WTC11 (cell line): Measurements from ENCODE around the gene EPHB3. TPM values are rescaled to one million over a fixed set of nuclear protein-coding genes. Genes with fewer than 3 reads are reported as not detected.

Experiments used
- ATAC-seq: fragments of 200-7000 bp; cut with Tn5 transposase; 2 replicates; pipeline ENCODE4 v1.10.0; 2021; ENCODE audit warnings: mild to moderate bottlenecking, moderate library complexity
- CTCF ChIA-PET: fragments of 300-600 bp; sonication (Branson Sonifier 250); formaldehyde crosslinking; loops from one replicate; lab custom pipeline; 2021; ENCODE audit warnings: antibody characterized with exemption; lab: Charles Lee
- POLR2A ChIA-PET: fragments of 350-600 bp; sonication (Branson Sonifier 250); formaldehyde crosslinking; loops from one replicate; lab custom pipeline; 2021; ENCODE audit warnings: antibody characterized with exemption; lab: Charles Lee
- DNase-seq: peaks from one replicate; pipeline ENCODE4 v3.0.0; 2021; ENCODE audit warnings: low spot score
- H3K27ac Mint-ChIP-seq: 2 replicates; pipeline ENCODE4 v1.8.0; 2021; ENCODE audit warnings: mixed read lengths
- H3K27me3 Mint-ChIP-seq: 2 replicates; pipeline ENCODE4 v1.8.0; 2021; ENCODE audit warnings: low read depth, mild to moderate bottlenecking, moderate library complexity, mixed read lengths
- H3K36me3 Mint-ChIP-seq: 2 replicates; pipeline ENCODE4 v1.8.0; 2021; ENCODE audit warnings: mixed read lengths
- H3K4me1 Mint-ChIP-seq: 2 replicates; pipeline ENCODE4 v1.8.0; 2022; ENCODE audit warnings: mixed read lengths
- H3K4me3 Mint-ChIP-seq: 2 replicates; pipeline ENCODE4 v1.8.0; 2021; ENCODE audit warnings: mild to moderate bottlenecking, moderate library complexity, mixed read lengths
- H3K9me3 Mint-ChIP-seq: 2 replicates; pipeline ENCODE4 v1.8.0; 2021; ENCODE audit warnings: mixed read lengths
- FOXP1 ChIP-seq: sonication (generic); formaldehyde crosslinking; IDR thresholded peaks from 2 replicates; pipeline ENCODE4 v1.8.0; 2022; ENCODE audit warnings: missing genetic modification reagents, mild to moderate bottlenecking, moderate library complexity, borderline replicate concordance
- IRF2 ChIP-seq: sonication (generic); formaldehyde crosslinking; IDR thresholded peaks from 2 replicates; pipeline ENCODE4 v1.8.0; 2022; ENCODE audit warnings: low read depth, missing genetic modification reagents, borderline replicate concordance
- KAT7 ChIP-seq: sonication (generic); formaldehyde crosslinking; IDR thresholded peaks from 2 replicates; pipeline ENCODE4 v1.8.1; 2023; ENCODE audit warnings: missing genetic modification reagents, mild to moderate bottlenecking, borderline replicate concordance
- SMAD3 ChIP-seq: sonication (generic); formaldehyde crosslinking; IDR thresholded peaks from 2 replicates; pipeline ENCODE4 v1.8.0; 2022; ENCODE audit warnings: missing genetic modification reagents, mild to moderate bottlenecking, borderline replicate concordance
- ZNF219 ChIP-seq: sonication (generic); formaldehyde crosslinking; IDR thresholded peaks from 2 replicates; pipeline ENCODE4 v1.8.0; 2023; ENCODE audit warnings: missing genetic modification reagents, mild to moderate bottlenecking, borderline replicate concordance
- total RNA-seq: library from RNA; stranded (reverse); gene quantifications from 3 replicates; pipeline ENCODE4 v1.2.3, GENCODE V29; 2021
- TF ChIP-seq, protein P1 (sequence below): fragments of 250-450 bp; sonication (Bioruptor Pico); IDR thresholded peaks from 2 replicates; pipeline ENCODE4 v1.9.0; 2021; ENCODE audit warnings: mild to moderate bottlenecking
- TF ChIP-seq, protein P2 (sequence below): sonication (generic); formaldehyde crosslinking; IDR thresholded peaks from 2 replicates; pipeline ENCODE4 v1.8.0; 2023; ENCODE audit warnings: missing genetic modification reagents
- TF ChIP-seq, protein P3 (sequence below): sonication (generic); formaldehyde crosslinking; IDR thresholded peaks from 2 replicates; pipeline ENCODE4 v1.8.0; 2023; ENCODE audit warnings: missing genetic modification reagents, mild to moderate bottlenecking, borderline replicate concordance
- TF ChIP-seq, protein P4 (sequence below): fragments of 250-450 bp; sonication (Bioruptor Pico); IDR thresholded peaks from 2 replicates; pipeline ENCODE4 v1.9.0; 2021; ENCODE audit warnings: mild to moderate bottlenecking
- TF ChIP-seq, protein P5 (sequence below): sonication (generic); formaldehyde crosslinking; IDR thresholded peaks from 2 replicates; pipeline ENCODE4 v1.8.1; 2022; ENCODE audit warnings: mild to moderate bottlenecking, moderate library complexity, missing genetic modification reagents

The EPHB3 gene
- total RNA-seq, 1 experiment from 2014 or later: 11.4 TPM

DNA sequence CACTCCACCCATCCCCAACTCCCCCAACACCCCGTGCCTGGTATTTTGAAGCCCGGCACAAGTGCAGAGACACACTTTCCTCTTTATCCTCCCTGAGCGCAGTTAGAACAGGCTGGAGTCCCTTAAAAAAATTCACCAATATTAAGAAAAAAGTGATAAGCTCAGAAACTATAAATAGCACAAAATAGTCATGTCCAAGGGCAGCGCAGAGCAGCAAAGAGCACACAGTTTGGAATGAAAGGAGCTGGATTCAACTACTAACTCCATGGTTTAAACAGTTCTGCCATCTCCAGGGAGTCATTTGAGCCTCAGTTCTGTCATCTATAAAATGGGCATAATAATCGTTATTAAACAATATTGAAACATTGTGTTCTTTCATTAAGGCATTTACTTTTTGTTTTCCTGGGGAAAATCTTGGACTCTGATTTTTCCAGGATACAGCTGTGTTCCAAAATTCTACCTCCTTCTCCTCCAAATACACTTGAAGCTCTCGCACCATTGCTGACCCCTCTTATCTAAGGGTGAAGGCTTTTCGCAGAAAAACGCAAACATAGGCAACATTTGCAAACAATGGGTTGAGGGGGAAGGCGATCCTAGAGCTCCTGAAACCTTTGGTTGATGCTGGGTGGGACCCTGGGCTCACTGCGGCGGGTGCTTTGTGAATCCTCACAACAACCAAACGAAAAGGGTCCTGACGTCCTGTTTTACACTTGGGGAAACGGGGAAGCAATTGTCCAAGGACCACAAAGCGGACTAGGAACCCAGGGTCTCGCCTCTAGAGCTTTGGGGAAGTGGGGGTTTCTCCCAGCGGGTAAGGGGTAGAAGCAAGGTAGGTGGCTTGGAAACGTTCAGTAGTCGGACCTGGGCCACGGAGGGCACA is 41.8 kb downstream of the EPHB3 start (continued):
- TF ChIP-seq, protein P1, sequence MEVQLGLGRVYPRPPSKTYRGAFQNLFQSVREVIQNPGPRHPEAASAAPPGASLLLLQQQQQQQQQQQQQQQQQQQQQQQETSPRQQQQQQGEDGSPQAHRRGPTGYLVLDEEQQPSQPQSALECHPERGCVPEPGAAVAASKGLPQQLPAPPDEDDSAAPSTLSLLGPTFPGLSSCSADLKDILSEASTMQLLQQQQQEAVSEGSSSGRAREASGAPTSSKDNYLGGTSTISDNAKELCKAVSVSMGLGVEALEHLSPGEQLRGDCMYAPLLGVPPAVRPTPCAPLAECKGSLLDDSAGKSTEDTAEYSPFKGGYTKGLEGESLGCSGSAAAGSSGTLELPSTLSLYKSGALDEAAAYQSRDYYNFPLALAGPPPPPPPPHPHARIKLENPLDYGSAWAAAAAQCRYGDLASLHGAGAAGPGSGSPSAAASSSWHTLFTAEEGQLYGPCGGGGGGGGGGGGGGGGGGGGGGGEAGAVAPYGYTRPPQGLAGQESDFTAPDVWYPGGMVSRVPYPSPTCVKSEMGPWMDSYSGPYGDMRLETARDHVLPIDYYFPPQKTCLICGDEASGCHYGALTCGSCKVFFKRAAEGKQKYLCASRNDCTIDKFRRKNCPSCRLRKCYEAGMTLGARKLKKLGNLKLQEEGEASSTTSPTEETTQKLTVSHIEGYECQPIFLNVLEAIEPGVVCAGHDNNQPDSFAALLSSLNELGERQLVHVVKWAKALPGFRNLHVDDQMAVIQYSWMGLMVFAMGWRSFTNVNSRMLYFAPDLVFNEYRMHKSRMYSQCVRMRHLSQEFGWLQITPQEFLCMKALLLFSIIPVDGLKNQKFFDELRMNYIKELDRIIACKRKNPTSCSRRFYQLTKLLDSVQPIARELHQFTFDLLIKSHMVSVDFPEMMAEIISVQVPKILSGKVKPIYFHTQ: no peak
- no peak for TF ChIP-seq IRF2 (CRISPR knock-in tag)
- TF ChIP-seq ZNF219 (CRISPR knock-in tag): no peak
- TF ChIP-seq KAT7 (CRISPR knock-in tag): no peak
- TF ChIP-seq, protein P2, sequence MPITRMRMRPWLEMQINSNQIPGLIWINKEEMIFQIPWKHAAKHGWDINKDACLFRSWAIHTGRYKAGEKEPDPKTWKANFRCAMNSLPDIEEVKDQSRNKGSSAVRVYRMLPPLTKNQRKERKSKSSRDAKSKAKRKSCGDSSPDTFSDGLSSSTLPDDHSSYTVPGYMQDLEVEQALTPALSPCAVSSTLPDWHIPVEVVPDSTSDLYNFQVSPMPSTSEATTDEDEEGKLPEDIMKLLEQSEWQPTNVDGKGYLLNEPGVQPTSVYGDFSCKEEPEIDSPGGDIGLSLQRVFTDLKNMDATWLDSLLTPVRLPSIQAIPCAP (CRISPR knock-in tag): no peak
- TF ChIP-seq, protein P3, sequence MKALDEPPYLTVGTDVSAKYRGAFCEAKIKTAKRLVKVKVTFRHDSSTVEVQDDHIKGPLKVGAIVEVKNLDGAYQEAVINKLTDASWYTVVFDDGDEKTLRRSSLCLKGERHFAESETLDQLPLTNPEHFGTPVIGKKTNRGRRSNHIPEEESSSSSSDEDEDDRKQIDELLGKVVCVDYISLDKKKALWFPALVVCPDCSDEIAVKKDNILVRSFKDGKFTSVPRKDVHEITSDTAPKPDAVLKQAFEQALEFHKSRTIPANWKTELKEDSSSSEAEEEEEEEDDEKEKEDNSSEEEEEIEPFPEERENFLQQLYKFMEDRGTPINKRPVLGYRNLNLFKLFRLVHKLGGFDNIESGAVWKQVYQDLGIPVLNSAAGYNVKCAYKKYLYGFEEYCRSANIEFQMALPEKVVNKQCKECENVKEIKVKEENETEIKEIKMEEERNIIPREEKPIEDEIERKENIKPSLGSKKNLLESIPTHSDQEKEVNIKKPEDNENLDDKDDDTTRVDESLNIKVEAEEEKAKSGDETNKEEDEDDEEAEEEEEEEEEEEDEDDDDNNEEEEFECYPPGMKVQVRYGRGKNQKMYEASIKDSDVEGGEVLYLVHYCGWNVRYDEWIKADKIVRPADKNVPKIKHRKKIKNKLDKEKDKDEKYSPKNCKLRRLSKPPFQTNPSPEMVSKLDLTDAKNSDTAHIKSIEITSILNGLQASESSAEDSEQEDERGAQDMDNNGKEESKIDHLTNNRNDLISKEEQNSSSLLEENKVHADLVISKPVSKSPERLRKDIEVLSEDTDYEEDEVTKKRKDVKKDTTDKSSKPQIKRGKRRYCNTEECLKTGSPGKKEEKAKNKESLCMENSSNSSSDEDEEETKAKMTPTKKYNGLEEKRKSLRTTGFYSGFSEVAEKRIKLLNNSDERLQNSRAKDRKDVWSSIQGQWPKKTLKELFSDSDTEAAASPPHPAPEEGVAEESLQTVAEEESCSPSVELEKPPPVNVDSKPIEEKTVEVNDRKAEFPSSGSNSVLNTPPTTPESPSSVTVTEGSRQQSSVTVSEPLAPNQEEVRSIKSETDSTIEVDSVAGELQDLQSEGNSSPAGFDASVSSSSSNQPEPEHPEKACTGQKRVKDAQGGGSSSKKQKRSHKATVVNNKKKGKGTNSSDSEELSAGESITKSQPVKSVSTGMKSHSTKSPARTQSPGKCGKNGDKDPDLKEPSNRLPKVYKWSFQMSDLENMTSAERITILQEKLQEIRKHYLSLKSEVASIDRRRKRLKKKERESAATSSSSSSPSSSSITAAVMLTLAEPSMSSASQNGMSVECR (CRISPR knock-in tag): no peak
- TF ChIP-seq, protein P4, sequence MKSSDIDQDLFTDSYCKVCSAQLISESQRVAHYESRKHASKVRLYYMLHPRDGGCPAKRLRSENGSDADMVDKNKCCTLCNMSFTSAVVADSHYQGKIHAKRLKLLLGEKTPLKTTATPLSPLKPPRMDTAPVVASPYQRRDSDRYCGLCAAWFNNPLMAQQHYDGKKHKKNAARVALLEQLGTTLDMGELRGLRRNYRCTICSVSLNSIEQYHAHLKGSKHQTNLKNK: no peak

DNA sequence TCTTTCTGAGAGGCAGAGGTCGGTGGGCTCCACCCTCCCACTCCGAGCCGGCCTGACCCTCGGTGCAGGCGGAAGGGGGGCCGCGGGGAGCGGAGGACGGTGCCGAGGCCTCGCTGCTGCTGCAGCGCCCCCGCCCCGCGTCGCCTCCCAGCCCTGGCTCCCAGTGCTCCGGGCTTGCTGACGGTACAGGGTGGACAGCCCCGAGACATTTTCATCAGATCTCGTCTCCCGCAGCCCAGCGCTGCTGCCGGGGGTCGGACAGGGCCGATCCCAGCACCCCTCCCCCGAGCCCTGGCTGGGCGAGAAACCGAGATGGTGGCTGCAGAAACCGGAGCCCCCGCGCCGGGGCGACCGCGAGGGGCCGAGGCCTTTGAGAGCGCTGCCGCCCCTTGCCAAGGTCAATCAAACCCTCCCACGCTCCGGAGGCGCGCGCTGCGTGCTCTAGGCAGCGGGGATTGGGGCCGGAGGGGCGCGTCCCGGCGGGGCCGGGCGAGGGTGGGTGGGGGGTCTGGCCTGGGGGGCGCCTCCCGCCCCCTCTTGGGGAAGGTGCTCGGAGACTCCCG is 42.5 kb downstream of the EPHB3 start:
- Mint-ChIP-seq H3K4me1 (peaks cover 37% of the 10 kb centered on the region), H3K27me3 (peaks cover 92% of the 10 kb centered on the region), H3K9me3 (no peaks in the 10 kb centered on the region), H3K36me3 (no peaks in the 10 kb centered on the region), H3K4me3 (peak overlapping the region; percentile 71), H3K27ac (no peak overlapping the region)
- ChIA-PET CTCF (interaction anchor here (0.8 to 5.9 kb wide), 11 partner anchors 12 to 174 kb away, joined by 3 to 78 read pairs (median 5); partner anchors contain the start of gene EPHB3), POLR2A (interaction anchor here (0.6 to 1.0 kb wide), 3 partner anchors 39 to 109 kb away, joined by 3 to 6 read pairs (median 4); no protein-coding TSS in a partner anchor)
- ATAC-seq: peak; percentile 27
- peak; percentile 36; the same call in 1 of the 2 replicates for TF ChIP-seq FOXP1 (CRISPR knock-in tag)
- TF ChIP-seq, protein P5, sequence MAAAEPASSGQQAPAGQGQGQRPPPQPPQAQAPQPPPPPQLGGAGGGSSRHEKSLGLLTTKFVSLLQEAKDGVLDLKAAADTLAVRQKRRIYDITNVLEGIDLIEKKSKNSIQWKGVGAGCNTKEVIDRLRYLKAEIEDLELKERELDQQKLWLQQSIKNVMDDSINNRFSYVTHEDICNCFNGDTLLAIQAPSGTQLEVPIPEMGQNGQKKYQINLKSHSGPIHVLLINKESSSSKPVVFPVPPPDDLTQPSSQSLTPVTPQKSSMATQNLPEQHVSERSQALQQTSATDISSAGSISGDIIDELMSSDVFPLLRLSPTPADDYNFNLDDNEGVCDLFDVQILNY: 0 out of 2 replicates have a peak, but pooled peaks have one; percentile 9
- TF ChIP-seq KAT7 (CRISPR knock-in tag): 0 out of 2 replicates have a peak, but pooled peaks have one; percentile 43
- no peak for TF ChIP-seq SMAD3
- DNase-seq: peak; percentile 55
